SK-N-SH treated with all-trans-retinoic acid at 6 μM for 48 hours (cell line): ENCODE results near the gene TNFRSF1A.

ENCODE experiments used
- ATAC-seq: fragments of 200-7000 bp; cut with Tn5 transposase; 3 replicates; pipeline ENCODE4 v1.9.1; 2020; ENCODE audit warnings: mild to moderate bottlenecking, moderate library complexity
- ARNTL ChIP-seq: fragments of 450-650 bp; formaldehyde crosslinking; IDR thresholded peaks from 2 replicates; pipeline ENCODE4 v1.5.0; 2020; ENCODE audit warnings: low read depth, mild to moderate bottlenecking, moderate library complexity, borderline replicate concordance
- BACH2 ChIP-seq: fragments of 250-450 bp; sonication (Bioruptor Pico); IDR thresholded peaks from 2 replicates; pipeline ENCODE4 v1.9.0; 2021; ENCODE audit warnings: mild to moderate bottlenecking, borderline replicate concordance
- CSDC2 ChIP-seq: fragments of 250-450 bp; sonication (Bioruptor Pico); IDR thresholded peaks from 2 replicates; pipeline ENCODE4 v1.5.0; 2020; ENCODE audit warnings: mild to moderate bottlenecking, moderate library complexity
- ESRRG ChIP-seq: fragments of 250-450 bp; sonication (Bioruptor Pico); IDR thresholded peaks from 2 replicates; pipeline ENCODE4 v1.6.1; 2021; ENCODE audit warnings: mild to moderate bottlenecking
- GLIS3 ChIP-seq: fragments of 250-450 bp; sonication (Bioruptor Pico); IDR thresholded peaks from 2 replicates; pipeline ENCODE4 v1.5.0; 2020; ENCODE audit warnings: mild to moderate bottlenecking, moderate library complexity
- ISL1 ChIP-seq: fragments of 250-450 bp; sonication (Bioruptor Pico); IDR thresholded peaks from 2 replicates; pipeline ENCODE4 v2.1.2; 2022; ENCODE audit warnings: mild to moderate bottlenecking, moderate library complexity
- OSR1 ChIP-seq: fragments of 250-450 bp; sonication (Bioruptor Pico); IDR thresholded peaks from 2 replicates; pipeline ENCODE4 v1.8.0; 2022; ENCODE audit warnings: moderate library complexity, mild to moderate bottlenecking, inconsistent platforms
- POU6F1 ChIP-seq: fragments of 250-450 bp; sonication (Bioruptor Pico); IDR thresholded peaks from 2 replicates; pipeline ENCODE4 v1.8.0; 2021; ENCODE audit warnings: low read depth, mild to moderate bottlenecking, moderate library complexity, borderline replicate concordance
- PPARA ChIP-seq: fragments of 250-450 bp; sonication (Bioruptor Pico); IDR thresholded peaks from 2 replicates; pipeline ENCODE4 v1.5.0; 2020; ENCODE audit warnings: mild to moderate bottlenecking, borderline replicate concordance
- RARB ChIP-seq: fragments of 250-450 bp; sonication (Bioruptor Pico); IDR thresholded peaks from 2 replicates; pipeline ENCODE4 v1.8.0; 2021; ENCODE audit warnings: mild to moderate bottlenecking, moderate library complexity
- SNAI2 ChIP-seq: fragments of 250-450 bp; sonication (Bioruptor Pico); IDR thresholded peaks from 2 replicates; pipeline ENCODE4 v1.5.0; 2020; ENCODE audit warnings: mild to moderate bottlenecking, moderate library complexity
- TCF4 ChIP-seq: fragments of 250-450 bp; sonication (Bioruptor Pico); IDR thresholded peaks from 2 replicates; pipeline ENCODE4 v1.8.0; 2021; ENCODE audit warnings: mild to moderate bottlenecking, moderate library complexity, borderline replicate concordance
- TOX ChIP-seq: fragments of 250-450 bp; sonication (Bioruptor Pico); IDR thresholded peaks from 2 replicates; pipeline ENCODE4 v1.8.0; 2021; ENCODE audit warnings: mild to moderate bottlenecking, moderate library complexity, borderline replicate concordance
- ZC3H10 ChIP-seq: fragments of 250-450 bp; sonication (Bioruptor Pico); IDR thresholded peaks from 2 replicates; pipeline ENCODE4 v1.5.1; 2021; ENCODE audit warnings: mild to moderate bottlenecking, moderate library complexity
- ZFP3 ChIP-seq: fragments of 250-450 bp; sonication (Bioruptor Pico); IDR thresholded peaks from 2 replicates; pipeline ENCODE4 v1.5.0; 2020; ENCODE audit warnings: mild to moderate bottlenecking, moderate library complexity
- ZFP30 ChIP-seq: fragments of 450-650 bp; formaldehyde crosslinking; IDR thresholded peaks from 2 replicates; pipeline ENCODE4 v1.5.0; 2022; ENCODE audit warnings: mild to moderate bottlenecking, moderate library complexity
- ZNF565 ChIP-seq: fragments of 450-650 bp; formaldehyde crosslinking; conservative IDR thresholded peaks from 2 replicates; pipeline ENCODE4 v1.5.0; 2020; ENCODE audit warnings: low read depth, mild to moderate bottlenecking, moderate library complexity
- ZNF70 ChIP-seq: fragments of 450-650 bp; formaldehyde crosslinking; IDR thresholded peaks from 2 replicates; pipeline ENCODE4 v1.5.0; 2020; ENCODE audit warnings: mild to moderate bottlenecking, moderate library complexity
- ZNF8 ChIP-seq: fragments of 450-650 bp; formaldehyde crosslinking; IDR thresholded peaks from 2 replicates; pipeline ENCODE4 v1.5.0; 2020; ENCODE audit warnings: mild to moderate bottlenecking, moderate library complexity
- TF ChIP-seq, protein P1 (sequence below): fragments of 250-450 bp; sonication (Bioruptor Pico); IDR thresholded peaks from 2 replicates; pipeline ENCODE4 v1.5.1; 2020; ENCODE audit warnings: low read depth, mild to moderate bottlenecking, moderate library complexity
- TF ChIP-seq, protein P2 (sequence below): fragments of 250-450 bp; sonication (Bioruptor Pico); IDR thresholded peaks from 2 replicates; pipeline ENCODE4 v1.5.0; 2020; ENCODE audit warnings: mild to moderate bottlenecking, moderate library complexity
- TF ChIP-seq, protein P3 (sequence below): fragments of 250-450 bp; sonication (Bioruptor Pico); IDR thresholded peaks from 2 replicates; pipeline ENCODE4 v1.5.1; 2021; ENCODE audit warnings: mild to moderate bottlenecking, moderate library complexity
- TF ChIP-seq, protein P4 (sequence below): fragments of 250-450 bp; sonication (Bioruptor Pico); IDR thresholded peaks from 2 replicates; pipeline ENCODE4 v1.8.0; 2020; ENCODE audit warnings: mild to moderate bottlenecking, moderate library complexity, borderline replicate concordance

The TNFRSF1A gene

DNA sequence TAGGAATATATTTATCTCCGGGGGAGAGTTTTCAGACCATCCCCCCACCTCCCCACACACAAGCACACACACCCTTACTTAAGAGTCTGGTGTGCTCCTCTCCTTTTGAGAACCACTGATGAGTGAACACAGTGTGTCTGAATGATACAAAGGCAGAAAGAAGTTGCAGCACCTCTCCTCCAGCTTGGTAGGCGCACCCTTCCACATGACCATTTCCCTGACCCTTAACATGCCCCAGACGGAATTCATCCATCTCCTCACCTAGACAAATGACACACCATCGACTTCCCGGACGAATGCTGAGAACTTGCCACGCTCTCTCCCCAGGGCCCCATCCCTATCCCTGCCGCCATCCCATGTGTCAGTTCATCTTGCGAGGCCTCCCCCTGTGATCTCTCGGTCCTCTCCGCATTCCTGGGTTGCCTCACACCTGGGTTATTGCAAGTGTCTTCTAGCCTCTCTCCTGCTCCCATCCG, 3.9 kb downstream of the TNFRSF1A start:
- TF ChIP-seq ZNF8 (CRISPR knock-in tag), result no peak
- TF ChIP-seq, all 23 proteins: peak for 0
- no peak for ATAC-seq

DNA sequence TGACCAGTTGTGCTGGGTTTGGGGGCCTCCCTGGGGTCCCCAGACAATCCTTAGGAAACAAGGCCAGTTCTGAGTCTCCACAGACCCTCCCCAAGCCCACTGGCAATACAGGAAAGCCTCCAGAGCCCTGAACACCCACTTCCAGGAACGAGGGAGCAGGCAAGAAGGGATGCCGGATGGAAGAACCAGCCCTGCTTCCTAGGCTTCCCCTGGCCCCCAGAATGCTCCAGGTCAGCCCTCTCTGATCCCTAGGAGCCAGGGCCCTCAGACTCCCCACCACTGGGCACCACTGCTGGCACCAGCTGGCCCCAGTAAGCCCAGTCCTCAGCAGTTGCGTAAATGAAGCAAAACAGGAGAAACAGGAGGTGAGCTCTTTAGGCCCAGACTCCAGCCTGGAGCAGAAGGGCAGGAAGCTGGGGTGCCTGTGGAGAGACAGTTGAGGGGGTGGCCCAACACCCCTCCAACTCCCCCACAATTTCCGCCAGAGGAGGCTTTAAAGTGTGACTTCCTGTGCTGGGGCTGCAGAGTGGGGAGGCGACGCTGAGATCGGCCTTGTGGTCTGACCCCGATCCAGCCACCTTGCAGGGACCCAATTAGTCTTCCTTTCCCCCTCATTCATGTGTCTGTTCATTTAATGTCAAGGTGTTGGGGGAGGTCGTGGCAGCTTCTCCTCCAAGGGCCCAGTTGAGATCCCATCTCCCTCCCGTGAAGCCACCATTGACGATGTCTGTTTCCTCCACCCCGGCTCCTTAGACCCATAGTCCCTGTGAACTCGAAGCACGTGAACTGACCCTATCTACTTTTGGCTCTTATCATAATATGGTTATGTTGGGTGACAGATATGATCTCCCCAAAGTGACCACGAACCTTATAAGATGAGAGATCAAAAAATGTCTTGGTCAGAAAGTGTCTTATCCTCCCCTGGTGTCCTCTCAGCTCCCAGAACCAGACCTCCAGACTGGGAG, 4.7 kb downstream of the TNFRSF1A start:
- TF ChIP-seq ARNTL (CRISPR knock-in tag) (no peak), ISL1 (CRISPR knock-in tag) (no peak), GLIS3 (CRISPR knock-in tag) (no peak), OSR1 (CRISPR knock-in tag) (no peak), ZFP3 (CRISPR knock-in tag) (0 out of 2 replicates have a peak, but pooled peaks have one; percentile 25), BACH2 (CRISPR knock-in tag) (no peak), PPARA (no peak)
- TF ChIP-seq, protein P1, sequence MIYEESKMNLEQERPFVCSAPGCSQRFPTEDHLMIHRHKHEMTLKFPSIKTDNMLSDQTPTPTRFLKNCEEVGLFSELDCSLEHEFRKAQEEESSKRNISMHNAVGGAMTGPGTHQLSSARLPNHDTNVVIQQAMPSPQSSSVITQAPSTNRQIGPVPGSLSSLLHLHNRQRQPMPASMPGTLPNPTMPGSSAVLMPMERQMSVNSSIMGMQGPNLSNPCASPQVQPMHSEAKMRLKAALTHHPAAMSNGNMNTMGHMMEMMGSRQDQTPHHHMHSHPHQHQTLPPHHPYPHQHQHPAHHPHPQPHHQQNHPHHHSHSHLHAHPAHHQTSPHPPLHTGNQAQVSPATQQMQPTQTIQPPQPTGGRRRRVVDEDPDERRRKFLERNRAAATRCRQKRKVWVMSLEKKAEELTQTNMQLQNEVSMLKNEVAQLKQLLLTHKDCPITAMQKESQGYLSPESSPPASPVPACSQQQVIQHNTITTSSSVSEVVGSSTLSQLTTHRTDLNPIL (CRISPR knock-in tag), result no peak
- peak; percentile 0; the same call in 1 of the 3 replicates for ATAC-seq

DNA sequence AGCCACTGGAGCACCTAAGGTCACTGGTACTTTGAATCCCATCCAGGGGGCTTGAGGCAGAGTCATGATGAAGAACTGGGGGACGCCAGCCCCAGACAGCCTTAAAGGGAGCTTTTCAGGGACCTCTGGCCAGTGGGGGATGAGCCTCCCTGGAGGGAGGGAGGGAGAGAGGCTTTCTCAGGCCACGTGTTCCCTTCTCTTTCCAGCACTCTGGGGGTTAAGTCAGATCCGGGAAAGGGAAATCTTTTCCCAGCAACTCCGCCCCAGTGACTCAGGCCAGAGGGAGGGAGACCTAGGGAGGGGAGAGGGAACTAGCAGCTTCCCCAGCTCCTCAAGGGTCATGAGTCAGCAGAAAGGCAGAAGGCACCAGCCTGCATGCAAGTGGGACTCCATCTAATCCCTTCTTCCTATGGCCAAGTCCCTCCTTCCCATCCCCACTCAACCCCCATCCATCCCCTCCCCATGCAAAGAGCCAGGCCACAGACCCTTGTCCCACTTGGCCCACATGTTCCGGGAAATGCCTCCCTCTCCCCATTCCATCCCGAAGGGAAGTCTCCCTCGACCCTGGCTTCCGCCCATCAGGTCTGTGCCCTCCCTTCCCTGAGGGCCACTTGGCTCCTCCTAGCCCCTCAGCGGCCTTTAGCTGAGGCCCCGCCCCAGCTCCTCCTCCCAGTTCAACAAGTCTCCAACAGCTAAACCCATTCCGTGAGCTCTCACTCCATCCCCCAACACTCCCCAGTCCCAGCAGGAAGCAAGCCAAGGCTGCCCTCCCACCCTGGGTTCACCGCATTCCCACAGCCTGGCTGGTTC, 5.6 kb downstream of the TNFRSF1A start:
- ATAC-seq, result peak; percentile 81
- no peak for TF ChIP-seq ARNTL (CRISPR knock-in tag)
- no peak for TF ChIP-seq POU6F1 (CRISPR knock-in tag)
- TF ChIP-seq TOX, result no peak
- TF ChIP-seq ZNF565 (CRISPR knock-in tag), result no peak
- no peak for TF ChIP-seq OSR1 (CRISPR knock-in tag)
- TF ChIP-seq, protein P2, sequence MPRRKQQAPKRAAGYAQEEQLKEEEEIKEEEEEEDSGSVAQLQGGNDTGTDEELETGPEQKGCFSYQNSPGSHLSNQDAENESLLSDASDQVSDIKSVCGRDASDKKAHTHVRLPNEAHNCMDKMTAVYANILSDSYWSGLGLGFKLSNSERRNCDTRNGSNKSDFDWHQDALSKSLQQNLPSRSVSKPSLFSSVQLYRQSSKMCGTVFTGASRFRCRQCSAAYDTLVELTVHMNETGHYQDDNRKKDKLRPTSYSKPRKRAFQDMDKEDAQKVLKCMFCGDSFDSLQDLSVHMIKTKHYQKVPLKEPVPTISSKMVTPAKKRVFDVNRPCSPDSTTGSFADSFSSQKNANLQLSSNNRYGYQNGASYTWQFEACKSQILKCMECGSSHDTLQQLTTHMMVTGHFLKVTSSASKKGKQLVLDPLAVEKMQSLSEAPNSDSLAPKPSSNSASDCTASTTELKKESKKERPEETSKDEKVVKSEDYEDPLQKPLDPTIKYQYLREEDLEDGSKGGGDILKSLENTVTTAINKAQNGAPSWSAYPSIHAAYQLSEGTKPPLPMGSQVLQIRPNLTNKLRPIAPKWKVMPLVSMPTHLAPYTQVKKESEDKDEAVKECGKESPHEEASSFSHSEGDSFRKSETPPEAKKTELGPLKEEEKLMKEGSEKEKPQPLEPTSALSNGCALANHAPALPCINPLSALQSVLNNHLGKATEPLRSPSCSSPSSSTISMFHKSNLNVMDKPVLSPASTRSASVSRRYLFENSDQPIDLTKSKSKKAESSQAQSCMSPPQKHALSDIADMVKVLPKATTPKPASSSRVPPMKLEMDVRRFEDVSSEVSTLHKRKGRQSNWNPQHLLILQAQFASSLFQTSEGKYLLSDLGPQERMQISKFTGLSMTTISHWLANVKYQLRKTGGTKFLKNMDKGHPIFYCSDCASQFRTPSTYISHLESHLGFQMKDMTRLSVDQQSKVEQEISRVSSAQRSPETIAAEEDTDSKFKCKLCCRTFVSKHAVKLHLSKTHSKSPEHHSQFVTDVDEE (CRISPR knock-in tag), result no peak
- no peak for TF ChIP-seq BACH2 (CRISPR knock-in tag)
- no peak for TF ChIP-seq ESRRG
- no peak for TF ChIP-seq ZFP30
- 0 out of 2 replicates have a peak, but pooled peaks have one; percentile 57 for TF ChIP-seq CSDC2 (CRISPR knock-in tag)
- 0 out of 2 replicates have a peak, but pooled peaks have one; percentile 5 for TF ChIP-seq RARB (CRISPR knock-in tag)
- TF ChIP-seq, protein P3, sequence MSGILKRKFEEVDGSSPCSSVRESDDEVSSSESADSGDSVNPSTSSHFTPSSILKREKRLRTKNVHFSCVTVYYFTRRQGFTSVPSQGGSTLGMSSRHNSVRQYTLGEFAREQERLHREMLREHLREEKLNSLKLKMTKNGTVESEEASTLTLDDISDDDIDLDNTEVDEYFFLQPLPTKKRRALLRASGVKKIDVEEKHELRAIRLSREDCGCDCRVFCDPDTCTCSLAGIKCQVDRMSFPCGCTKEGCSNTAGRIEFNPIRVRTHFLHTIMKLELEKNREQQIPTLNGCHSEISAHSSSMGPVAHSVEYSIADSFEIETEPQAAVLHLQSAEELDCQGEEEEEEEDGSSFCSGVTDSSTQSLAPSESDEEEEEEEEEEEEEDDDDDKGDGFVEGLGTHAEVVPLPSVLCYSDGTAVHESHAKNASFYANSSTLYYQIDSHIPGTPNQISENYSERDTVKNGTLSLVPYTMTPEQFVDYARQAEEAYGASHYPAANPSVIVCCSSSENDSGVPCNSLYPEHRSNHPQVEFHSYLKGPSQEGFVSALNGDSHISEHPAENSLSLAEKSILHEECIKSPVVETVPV (CRISPR knock-in tag), result no peak
- TF ChIP-seq PPARA, result no peak
- TF ChIP-seq TCF4 (CRISPR knock-in tag), result no peak
- TF ChIP-seq, protein P4, sequence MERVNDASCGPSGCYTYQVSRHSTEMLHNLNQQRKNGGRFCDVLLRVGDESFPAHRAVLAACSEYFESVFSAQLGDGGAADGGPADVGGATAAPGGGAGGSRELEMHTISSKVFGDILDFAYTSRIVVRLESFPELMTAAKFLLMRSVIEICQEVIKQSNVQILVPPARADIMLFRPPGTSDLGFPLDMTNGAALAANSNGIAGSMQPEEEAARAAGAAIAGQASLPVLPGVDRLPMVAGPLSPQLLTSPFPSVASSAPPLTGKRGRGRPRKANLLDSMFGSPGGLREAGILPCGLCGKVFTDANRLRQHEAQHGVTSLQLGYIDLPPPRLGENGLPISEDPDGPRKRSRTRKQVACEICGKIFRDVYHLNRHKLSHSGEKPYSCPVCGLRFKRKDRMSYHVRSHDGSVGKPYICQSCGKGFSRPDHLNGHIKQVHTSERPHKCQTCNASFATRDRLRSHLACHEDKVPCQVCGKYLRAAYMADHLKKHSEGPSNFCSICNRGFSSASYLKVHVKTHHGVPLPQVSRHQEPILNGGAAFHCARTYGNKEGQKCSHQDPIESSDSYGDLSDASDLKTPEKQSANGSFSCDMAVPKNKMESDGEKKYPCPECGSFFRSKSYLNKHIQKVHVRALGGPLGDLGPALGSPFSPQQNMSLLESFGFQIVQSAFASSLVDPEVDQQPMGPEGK (CRISPR knock-in tag), result peak; percentile 79; the same call in 1 of the 2 replicates
- peak; percentile 59 for TF ChIP-seq ZC3H10
- TF ChIP-seq, protein P1 (CRISPR knock-in tag), result no peak
- TF ChIP-seq ZNF70 (CRISPR knock-in tag), result no peak
- TF ChIP-seq ZFP3 (CRISPR knock-in tag), result peak; percentile 40; the same call in 1 of the 2 replicates
- no peak for TF ChIP-seq ISL1 (CRISPR knock-in tag)
- no peak for TF ChIP-seq GLIS3 (CRISPR knock-in tag)
- no peak for TF ChIP-seq ZNF8 (CRISPR knock-in tag)
- no peak for TF ChIP-seq SNAI2 (CRISPR knock-in tag)
